ENCODE results near the gene AKT1.

The AKT1 gene

DNA sequence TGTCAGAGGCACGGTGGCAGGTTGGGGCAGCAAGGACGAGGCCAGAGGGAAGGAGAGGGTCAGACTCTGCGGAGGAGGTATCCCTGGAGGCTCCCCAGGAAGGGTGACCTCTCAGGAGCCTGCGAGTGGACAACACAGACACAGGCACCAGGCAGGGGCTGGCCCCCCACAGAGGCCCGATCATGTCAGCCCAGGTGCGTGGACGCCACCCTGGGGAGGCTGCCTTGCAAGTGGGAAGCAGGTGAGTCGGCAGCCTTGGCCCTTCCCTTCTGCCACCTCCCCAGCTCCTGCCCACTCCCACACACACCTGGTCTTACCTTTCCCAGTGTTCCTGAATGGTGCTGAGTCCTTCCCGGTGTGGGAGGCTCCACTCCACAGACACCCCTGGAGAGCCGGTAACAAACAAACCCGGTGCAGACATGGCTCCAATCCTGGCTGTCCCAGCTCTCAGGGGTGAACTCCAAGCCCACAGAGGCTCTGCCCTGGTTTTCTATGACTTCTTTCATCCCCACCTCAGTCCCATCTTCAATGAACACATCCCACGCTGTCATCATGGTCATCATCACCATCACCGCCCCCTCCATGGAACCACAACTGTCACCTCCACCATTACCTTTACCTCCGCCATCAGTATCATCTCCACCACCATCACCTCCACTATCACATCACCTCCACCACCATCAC, 10.5 kb upstream of the AKT1 start:
- Mint-ChIP-seq H3K4me1 (ENCODE audit: low read depth) (peaks cover 23% of the 10 kb centered on the region), H3K36me3 (ENCODE audit: low read depth) (peaks cover 7% of the 10 kb centered on the region), H3K27ac (no peak overlapping the region), H3K27me3 (no peaks in the 10 kb centered on the region), H3K4me3 (no peak overlapping the region), H3K9me3 (no peaks in the 10 kb centered on the region)
- DNase-seq: no peak

- Mint-ChIP-seq H3K4me3 (no peak overlapping the region), H3K27ac (no peak overlapping the region), H3K36me3 (ENCODE audit: low read depth) (peaks cover 3% of the 10 kb centered on the region), H3K9me3 (no peaks in the 10 kb centered on the region), H3K27me3 (no peaks in the 10 kb centered on the region), H3K4me1 (ENCODE audit: low read depth) (peaks cover 23% of the 10 kb centered on the region)
- DNase-seq: no peak
Measured at GRCh38 chr14:104805326-104805678, 9.8 kb upstream of the AKT1 start.

DNA sequence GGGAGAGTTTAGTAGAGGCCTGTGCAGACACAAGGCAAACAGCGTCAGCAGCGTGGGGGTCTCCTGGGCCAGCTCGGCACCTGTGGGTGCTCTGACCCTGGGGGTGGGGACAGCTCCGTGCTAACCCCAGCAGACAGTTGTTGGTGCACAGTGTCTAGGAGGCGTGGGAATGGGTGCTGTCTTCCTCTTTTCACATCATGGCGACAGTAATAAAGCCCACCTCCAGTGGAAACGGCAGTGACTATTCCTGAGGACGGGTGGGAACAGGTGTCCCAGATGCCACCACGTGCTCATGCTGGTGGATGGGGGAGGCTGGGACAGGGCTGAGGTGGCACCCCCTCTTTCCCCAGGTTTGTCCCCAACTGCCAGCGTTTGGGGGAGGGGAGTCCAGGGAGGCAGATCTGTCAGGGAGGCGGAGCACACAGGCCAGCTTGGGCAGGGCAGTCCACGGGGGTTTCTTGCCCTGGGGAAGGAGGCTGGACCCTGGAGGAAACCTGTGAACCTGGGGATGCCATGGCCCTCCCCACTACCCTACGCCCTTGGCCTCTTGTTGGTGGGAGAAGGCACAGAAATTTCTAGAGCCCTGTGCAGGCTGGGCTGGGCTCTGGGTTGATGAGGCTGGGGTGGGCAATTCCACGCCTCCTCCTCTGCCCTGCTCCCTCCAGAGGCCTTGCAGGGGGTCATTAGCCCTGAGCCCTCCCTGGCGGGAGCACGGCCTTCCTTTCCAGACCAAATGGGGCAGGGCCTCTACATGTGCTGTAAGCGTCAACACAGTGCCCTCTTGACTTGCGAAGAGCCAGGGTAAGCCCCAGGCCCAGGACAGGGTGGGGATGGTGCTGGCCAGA, 9.2 kb upstream of the AKT1 start:
- Mint-ChIP-seq H3K4me3 (no peak overlapping the region), H3K27me3 (no peaks in the 10 kb centered on the region), H3K4me1 (ENCODE audit: low read depth) (peaks cover 27% of the 10 kb centered on the region), H3K27ac (no peak overlapping the region), H3K36me3 (ENCODE audit: low read depth) (peaks cover 3% of the 10 kb centered on the region), H3K9me3 (no peaks in the 10 kb centered on the region)
- DNase-seq: no peak

GRCh38 chr14:104803912-104804410, 8.4 kb upstream of the AKT1 start:
- Mint-ChIP-seq H3K36me3 (ENCODE audit: low read depth) (peaks cover 3% of the 10 kb centered on the region), H3K4me3 (no peak overlapping the region), H3K4me1 (ENCODE audit: low read depth) (peaks cover 29% of the 10 kb centered on the region), H3K27me3 (peaks cover 4% of the 10 kb centered on the region), H3K27ac (no peak overlapping the region), H3K9me3 (no peaks in the 10 kb centered on the region)
- DNase-seq: no peak

DNA sequence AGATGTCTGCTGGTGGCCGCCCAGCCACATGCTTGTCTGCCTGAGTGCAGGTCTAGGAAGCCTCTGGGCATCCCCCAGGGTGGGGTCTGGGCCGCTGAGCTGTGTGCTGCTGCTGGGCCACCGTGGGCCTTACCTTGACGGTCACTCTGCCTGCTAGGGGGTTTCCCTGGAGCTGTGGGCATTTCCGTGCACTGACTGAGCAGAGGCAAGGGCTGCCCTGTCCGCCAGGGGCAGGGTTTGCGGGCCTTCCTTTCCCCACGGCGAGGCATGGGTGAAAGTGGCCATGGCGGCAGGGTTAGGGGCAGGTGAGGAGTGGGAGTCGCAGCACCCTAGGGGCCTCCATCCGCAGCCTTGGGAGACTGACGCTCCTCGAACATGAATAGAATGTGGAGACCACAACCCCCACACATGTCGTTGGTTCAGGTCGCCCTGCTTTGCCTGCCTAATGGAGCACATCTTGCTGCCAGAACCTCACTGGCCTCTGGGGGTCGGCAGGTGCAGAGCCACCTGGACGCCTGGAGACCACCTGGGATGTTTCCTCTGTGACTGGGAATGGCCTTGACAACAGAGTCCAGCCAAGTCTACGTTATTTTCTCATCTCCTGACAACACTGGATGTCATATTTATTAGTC, 7.8 kb upstream of the AKT1 start:
- Mint-ChIP-seq H3K27me3 (peaks cover 6% of the 10 kb centered on the region), H3K4me1 (ENCODE audit: low read depth) (peaks cover 29% of the 10 kb centered on the region), H3K27ac (no peak overlapping the region), H3K36me3 (ENCODE audit: low read depth) (peaks cover 3% of the 10 kb centered on the region), H3K4me3 (no peak overlapping the region), H3K9me3 (no peaks in the 10 kb centered on the region)
- no peak for DNase-seq

DNA sequence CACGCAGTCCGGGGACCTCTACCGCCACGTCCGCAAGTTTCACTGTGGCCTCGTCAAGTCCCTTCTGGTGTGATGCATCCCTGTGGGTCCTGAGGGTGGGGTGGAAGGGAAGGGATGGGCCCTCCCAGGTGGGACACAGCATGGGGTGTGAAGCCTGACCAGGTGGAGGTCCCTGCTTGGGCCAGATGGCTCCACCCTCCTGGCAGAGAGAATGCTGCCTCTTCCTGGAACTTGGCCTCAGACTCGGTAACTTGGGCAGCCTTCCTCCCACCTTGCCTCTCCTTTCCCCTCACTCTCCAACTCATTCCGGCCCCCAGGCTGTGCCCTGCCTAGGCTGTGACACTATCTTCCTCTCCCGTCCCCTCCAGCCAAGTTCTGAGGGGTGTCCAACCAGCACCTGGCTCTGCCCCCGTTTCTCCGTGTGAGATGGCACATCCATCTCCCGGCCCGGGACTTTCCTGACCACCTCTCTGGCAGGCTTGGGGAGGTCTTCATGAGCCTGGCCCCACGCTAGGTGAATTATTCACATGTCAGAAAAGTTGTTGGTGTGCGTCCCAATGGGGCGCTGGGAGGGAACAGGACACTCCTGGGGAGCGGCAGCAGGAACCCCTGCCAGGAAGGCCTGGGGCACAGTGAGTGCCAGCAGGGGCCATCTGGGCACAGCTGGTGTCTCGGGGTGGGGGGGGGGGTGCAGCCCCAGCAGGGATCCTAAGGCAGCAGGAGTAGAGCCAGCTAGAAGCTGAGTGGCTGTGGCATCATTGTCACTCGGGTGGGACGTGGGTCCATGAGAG, 7.0 kb upstream of the AKT1 start:
- Mint-ChIP-seq H3K36me3 (ENCODE audit: low read depth) (peaks cover 3% of the 10 kb centered on the region), H3K4me1 (ENCODE audit: low read depth) (peaks cover 29% of the 10 kb centered on the region), H3K27ac (no peak overlapping the region), H3K4me3 (peak overlapping the region; percentile 53), H3K9me3 (no peaks in the 10 kb centered on the region), H3K27me3 (peaks cover 6% of the 10 kb centered on the region)
- DNase-seq: no peak

DNA sequence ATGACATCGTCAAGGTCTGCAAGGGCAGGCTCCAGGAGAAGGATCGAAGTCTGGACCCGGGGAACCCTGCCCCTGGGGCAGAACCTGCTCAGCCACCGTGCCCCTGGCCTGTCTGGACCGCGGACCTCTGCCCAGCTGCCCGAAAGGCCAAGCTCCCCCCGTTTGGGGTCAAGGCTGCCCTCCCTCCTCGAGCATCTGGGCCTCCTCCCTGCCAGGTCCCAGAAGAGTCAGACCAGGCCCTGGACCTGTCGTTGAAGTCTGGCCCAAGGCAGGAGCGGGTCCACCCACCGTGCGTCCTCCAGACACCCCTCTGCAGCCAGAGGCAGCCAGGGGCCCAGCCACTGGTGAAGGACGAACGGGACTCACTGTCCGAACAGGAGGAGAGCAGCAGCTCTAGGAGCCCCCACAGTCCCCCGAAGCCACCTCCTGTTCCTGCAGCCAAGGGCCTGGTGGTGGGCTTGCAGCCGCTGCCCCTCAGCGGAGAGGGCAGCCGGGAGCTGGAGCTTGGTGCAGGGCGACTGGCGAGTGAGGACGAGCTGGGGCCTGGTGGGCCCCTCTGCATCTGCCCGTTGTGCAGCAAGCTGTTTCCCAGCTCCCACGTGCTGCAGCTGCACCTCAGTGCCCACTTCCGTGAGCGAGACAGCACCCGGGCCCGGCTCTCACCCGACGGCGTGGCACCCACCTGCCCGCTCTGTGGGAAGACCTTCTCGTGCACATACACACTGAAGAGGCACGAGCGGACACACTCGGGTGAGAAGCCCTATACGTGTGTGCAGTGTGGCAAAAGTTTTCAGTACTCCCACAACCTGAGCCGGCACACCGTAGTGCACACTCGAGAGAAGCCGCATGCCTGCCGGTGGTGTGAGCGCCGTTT, 6.2 kb upstream of the AKT1 start:
- H3K9me3 Mint-ChIP-seq: no peaks in the 10 kb centered on the region
- peaks cover 32% of the 10 kb centered on the region for H3K4me1 Mint-ChIP-seq (ENCODE audit: low read depth)
- H3K27me3 Mint-ChIP-seq: peaks cover 6% of the 10 kb centered on the region
- H3K27ac Mint-ChIP-seq: no peak overlapping the region
- peaks cover 3% of the 10 kb centered on the region for H3K36me3 Mint-ChIP-seq (ENCODE audit: low read depth)
- peak overlapping the region; percentile 80 for H3K4me3 Mint-ChIP-seq
- no peak for DNase-seq

DNA sequence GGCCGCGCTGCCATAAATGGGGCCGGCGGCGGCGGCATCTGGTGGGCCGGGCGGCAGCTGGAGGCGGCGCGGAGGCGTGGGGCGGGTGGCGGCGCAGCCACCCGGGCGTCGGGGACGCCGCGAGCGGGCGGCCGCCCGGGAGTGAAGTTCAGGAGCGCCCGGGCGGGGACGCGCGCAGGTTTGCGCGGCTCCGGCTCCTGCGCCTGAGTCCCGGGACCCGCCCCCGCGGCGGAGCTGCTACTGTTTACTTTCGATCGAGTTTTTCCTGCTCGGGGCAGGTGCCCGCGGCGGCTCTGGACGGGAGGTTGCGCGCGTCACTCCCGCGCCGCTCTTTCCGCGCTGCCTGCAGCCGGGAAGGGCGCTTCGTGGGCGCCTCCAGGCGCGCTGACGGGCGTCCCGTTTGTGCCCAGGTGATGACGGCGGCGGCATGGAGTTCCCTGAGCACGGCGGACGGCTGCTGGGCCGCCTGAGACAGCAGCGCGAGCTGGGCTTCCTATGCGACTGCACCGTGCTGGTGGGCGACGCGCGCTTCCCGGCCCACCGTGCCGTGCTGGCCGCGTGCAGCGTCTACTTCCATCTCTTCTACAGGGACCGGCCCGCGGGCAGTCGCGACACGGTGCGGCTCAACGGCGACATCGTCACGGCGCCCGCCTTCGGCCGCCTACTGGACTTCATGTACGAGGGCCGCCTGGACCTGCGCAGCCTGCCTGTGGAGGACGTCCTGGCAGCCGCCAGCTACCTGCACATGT, 5.4 kb upstream of the AKT1 start, which contains the start of gene ZBTB42:
TSS of gene ZBTB42 (plus strand) at position 331 of the 749 bp plus-strand sequence. CDS start at position 428, 97 bp downstream.
- peaks cover 37% of the 10 kb centered on the region for H3K4me1 Mint-ChIP-seq (ENCODE audit: low read depth)
- DNase-seq: peak; percentile 77
- H3K27ac Mint-ChIP-seq: peak within 1 kb of the TSS; percentile 67
- peaks cover 3% of the 10 kb centered on the region for H3K36me3 Mint-ChIP-seq (ENCODE audit: low read depth)
- peaks cover 6% of the 10 kb centered on the region for H3K27me3 Mint-ChIP-seq
- peak within 1 kb of the TSS; percentile 80 for H3K4me3 Mint-ChIP-seq
- H3K9me3 Mint-ChIP-seq: no peaks in the 10 kb centered on the region

GRCh38 chr14:104800015-104800770, 4.6 kb upstream of the AKT1 start:
- H3K4me1 Mint-ChIP-seq (ENCODE audit: low read depth): peaks cover 39% of the 10 kb centered on the region
- peak overlapping the region; percentile 67 for H3K27ac Mint-ChIP-seq
- peak overlapping the region; percentile 59 for H3K4me3 Mint-ChIP-seq
- H3K27me3 Mint-ChIP-seq: peaks cover 6% of the 10 kb centered on the region
- peak; percentile 85 for DNase-seq
- H3K9me3 Mint-ChIP-seq: no peaks in the 10 kb centered on the region
- peaks cover 3% of the 10 kb centered on the region for H3K36me3 Mint-ChIP-seq (ENCODE audit: low read depth)

- H3K4me1 Mint-ChIP-seq (ENCODE audit: low read depth): peaks cover 41% of the 10 kb centered on the region
- H3K9me3 Mint-ChIP-seq: no peaks in the 10 kb centered on the region
- peak overlapping the region; percentile 67 for H3K27ac Mint-ChIP-seq
- DNase-seq: no peak
- H3K27me3 Mint-ChIP-seq: peaks cover 6% of the 10 kb centered on the region
- H3K4me3 Mint-ChIP-seq: peak overlapping the region; percentile 59
- peaks cover 7% of the 10 kb centered on the region for H3K36me3 Mint-ChIP-seq (ENCODE audit: low read depth)
Measured at GRCh38 chr14:104799244-104800014, 3.9 kb upstream of the AKT1 start.

DNA sequence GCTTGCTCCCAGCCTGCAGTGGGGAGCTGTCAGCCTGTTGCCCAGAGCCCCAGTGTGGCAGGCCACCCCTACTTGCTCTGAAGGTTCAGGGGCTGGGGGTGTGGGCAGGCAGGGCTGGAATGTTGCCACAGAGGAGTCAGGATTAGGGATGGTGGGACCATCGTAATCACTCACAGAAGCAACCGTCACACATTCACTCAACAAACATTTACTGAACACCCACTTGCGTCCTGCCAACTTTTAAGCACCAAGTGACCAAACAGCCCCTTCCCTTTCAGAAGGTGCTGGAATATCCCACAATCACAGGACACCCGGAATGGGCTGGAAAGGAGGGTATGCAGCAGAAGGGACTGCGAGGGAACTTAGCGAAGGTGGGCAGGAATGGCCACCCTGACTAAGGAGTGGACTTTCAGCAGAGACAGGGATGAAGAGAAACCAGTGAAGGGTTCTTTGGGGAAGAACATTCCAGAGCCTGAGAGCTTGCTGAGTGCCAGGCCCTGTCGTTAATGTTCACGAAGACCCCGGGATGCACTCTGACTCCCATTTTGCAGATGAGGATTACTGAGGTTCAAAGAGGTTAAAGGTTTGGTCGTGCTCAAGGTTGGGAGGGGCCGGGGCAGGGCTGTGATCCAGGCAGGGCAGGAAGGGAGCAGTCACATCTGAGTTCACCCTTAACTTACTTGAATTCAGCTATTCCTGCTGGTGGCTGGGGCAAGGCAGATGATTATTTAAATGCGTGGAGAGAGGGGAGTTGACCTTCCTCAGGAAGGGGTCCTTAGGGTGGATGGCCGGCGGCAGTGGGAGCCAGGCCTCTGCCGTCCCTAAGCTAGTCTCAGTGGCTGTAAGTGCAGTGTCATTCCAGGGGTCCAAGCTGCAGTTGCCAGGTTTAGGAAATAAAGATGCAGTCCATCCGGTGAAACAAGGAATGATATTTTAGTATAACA, 3.0 kb upstream of the AKT1 start:
- Mint-ChIP-seq H3K4me1 (ENCODE audit: low read depth) (peaks cover 43% of the 10 kb centered on the region), H3K27ac (no peak overlapping the region), H3K27me3 (peaks cover 6% of the 10 kb centered on the region), H3K9me3 (no peaks in the 10 kb centered on the region), H3K36me3 (ENCODE audit: low read depth) (peaks cover 12% of the 10 kb centered on the region), H3K4me3 (no peak overlapping the region)
- no peak for DNase-seq

Data from activated T-cell treated with anti-CD3 and anti-CD28 coated beads, Interleukin-2, amount 50 U/mL, for 24 hours (primary cell).